Hepatocyte (in vitro differentiated cells): ENCODE data around the gene RBM19. TPM values are rescaled to one million over a fixed set of nuclear protein-coding genes. Genes with fewer than 3 reads are reported as not detected.
"Not testable (repeated sequence)": the region's sequence is repeated elsewhere in the genome, so short reads cannot be mapped to it uniquely, and the experiment has no call there.

ENCODE experiments used
- DNase-seq: peaks from one replicate; pipeline ENCODE4 v3.0.0-alpha.2; 2016; ENCODE audit warnings: low spot score
- H2AFZ ChIP-seq: fragments of 200-600 bp; sonication (generic); 2 replicates; pipeline ENCODE4 v1.6.0; 2016; ENCODE audit warnings: antibody characterized with exemption, mild to moderate bottlenecking
- H3K27ac ChIP-seq: fragments of 200-600 bp; sonication (generic); 2 replicates; pipeline ENCODE4 v1.5.1; 2016; ENCODE audit warnings: mild to moderate bottlenecking
- H3K27me3 ChIP-seq: fragments of 200-600 bp; sonication (generic); 2 replicates; pipeline ENCODE4 v1.6.1; 2016
- H3K36me3 ChIP-seq: fragments of 200-600 bp; sonication (generic); replicated peaks from 2 replicates; pipeline ENCODE4 v1.5.1; 2016; ENCODE audit warnings: low read depth; ENCODE audit not compliant: insufficient read depth
- H3K4me1 ChIP-seq: fragments of 200-600 bp; sonication (generic); 2 replicates; pipeline ENCODE4 v1.5.1; 2016; ENCODE audit warnings: mild to moderate bottlenecking, moderate library complexity; ENCODE audit not compliant: insufficient read depth
- H3K4me2 ChIP-seq: fragments of 200-600 bp; sonication (generic); 2 replicates; pipeline ENCODE4 v1.6.0; 2016
- H3K4me3 ChIP-seq: fragments of 200-600 bp; sonication (generic); 2 replicates; pipeline ENCODE4 v1.5.1; 2016; ENCODE audit warnings: mild to moderate bottlenecking
- H3K79me2 ChIP-seq: fragments of 200-600 bp; sonication (generic); 2 replicates; pipeline ENCODE4 v1.6.0; 2017; ENCODE audit warnings: mild to moderate bottlenecking
- H3K9me2 ChIP-seq: fragments of 200-600 bp; sonication (generic); replicated peaks from 2 replicates; pipeline ENCODE4 v1.6.0; 2017; ENCODE audit warnings: mild to moderate bottlenecking; ENCODE audit not compliant: insufficient read depth
- H3K9me3 ChIP-seq: fragments of 200-600 bp; sonication (generic); 2 replicates; pipeline ENCODE4 v1.5.1; 2016; ENCODE audit warnings: low read depth, mild to moderate bottlenecking
- H4K20me1 ChIP-seq: fragments of 200-600 bp; sonication (generic); 2 replicates; pipeline ENCODE4 v1.6.0; 2016; ENCODE audit warnings: mild to moderate bottlenecking; ENCODE audit not compliant: insufficient read depth, poor library complexity, severe bottlenecking
- EZH2 ChIP-seq: fragments of 200-600 bp; sonication (generic); IDR thresholded peaks from 2 replicates; pipeline ENCODE4 v1.6.1; 2016; ENCODE audit warnings: antibody characterized with exemption, mild to moderate bottlenecking, borderline replicate concordance
- EZH2phosphoT487 ChIP-seq: fragments of 200-600 bp; sonication (generic); IDR thresholded peaks from one replicate; pipeline ENCODE4 v1.6.1; 2018; ENCODE audit warnings: antibody characterized with exemption, mild to moderate bottlenecking, low read depth, moderate library complexity; ENCODE audit not compliant: unreplicated experiment, severe bottlenecking
- WGBS: methylation state at CpG from one replicate; pipeline ENCODE4 v1.1.6; 2016; ENCODE audit warnings: low lambda C conversion rate; ENCODE audit errors: missing lambda C conversion rate; 5-methylcytosine and 5-hydroxymethylcytosine counted together
- polyA plus RNA-seq: library from polyadenylated mRNA; unstranded; fragments of >200 nt; fragmentation: Nextera tagmentation; extraction: Ambion mirVana; gene quantifications from 2 replicates; pipeline ENCODE4 v1.2.1, GENCODE V29; 2016
- total RNA-seq: library from RNA; depleted of rRNA; stranded (reverse); fragments of >200 nt; gene quantifications from 2 replicates; pipeline ENCODE4 v1.2.3, GENCODE V29; 2014
- TF ChIP-seq, protein P1 (sequence below): fragments of 200-600 bp; sonication (generic); IDR thresholded peaks from 2 replicates; pipeline ENCODE4 v1.5.1; 2016; ENCODE audit warnings: antibody characterized with exemption, mild to moderate bottlenecking; ENCODE audit not compliant: poor library complexity

Gene RBM19
- total and polyA plus RNA-seq, 2 experiments from 2014 or later, result 14.5 to 16.8 TPM

- WGBS, result 84% methylated on average over 16 of the region's 16 CpGs
- H4K20me1 ChIP-seq, result no peaks in the 10 kb centered on the region
- H3K36me3 ChIP-seq, result no peaks in the 10 kb centered on the region
- no peaks in the 10 kb centered on the region for H3K9me2 ChIP-seq
- H2AFZ ChIP-seq, result no peak overlapping the region
- H3K27me3 ChIP-seq, result no peaks in the 10 kb centered on the region
- no peaks in the 10 kb centered on the region for H3K9me3 ChIP-seq
- no peak for DNase-seq
- no peak overlapping the region for H3K4me3 ChIP-seq
- H3K4me1 ChIP-seq, result no peaks in the 10 kb centered on the region
- H3K27ac ChIP-seq, result no peak overlapping the region
- H3K4me2 ChIP-seq, result no peak overlapping the region
- TF ChIP-seq, protein P1, sequence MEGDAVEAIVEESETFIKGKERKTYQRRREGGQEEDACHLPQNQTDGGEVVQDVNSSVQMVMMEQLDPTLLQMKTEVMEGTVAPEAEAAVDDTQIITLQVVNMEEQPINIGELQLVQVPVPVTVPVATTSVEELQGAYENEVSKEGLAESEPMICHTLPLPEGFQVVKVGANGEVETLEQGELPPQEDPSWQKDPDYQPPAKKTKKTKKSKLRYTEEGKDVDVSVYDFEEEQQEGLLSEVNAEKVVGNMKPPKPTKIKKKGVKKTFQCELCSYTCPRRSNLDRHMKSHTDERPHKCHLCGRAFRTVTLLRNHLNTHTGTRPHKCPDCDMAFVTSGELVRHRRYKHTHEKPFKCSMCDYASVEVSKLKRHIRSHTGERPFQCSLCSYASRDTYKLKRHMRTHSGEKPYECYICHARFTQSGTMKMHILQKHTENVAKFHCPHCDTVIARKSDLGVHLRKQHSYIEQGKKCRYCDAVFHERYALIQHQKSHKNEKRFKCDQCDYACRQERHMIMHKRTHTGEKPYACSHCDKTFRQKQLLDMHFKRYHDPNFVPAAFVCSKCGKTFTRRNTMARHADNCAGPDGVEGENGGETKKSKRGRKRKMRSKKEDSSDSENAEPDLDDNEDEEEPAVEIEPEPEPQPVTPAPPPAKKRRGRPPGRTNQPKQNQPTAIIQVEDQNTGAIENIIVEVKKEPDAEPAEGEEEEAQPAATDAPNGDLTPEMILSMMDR, result no peak
- TF ChIP-seq EZH2phosphoT487 (no peak), EZH2 (no peak)
- no peaks in the 10 kb centered on the region for H3K79me2 ChIP-seq
Measured at GRCh38 chr12:113816866-113817265, 149.3 kb downstream of the RBM19 start.

DNA sequence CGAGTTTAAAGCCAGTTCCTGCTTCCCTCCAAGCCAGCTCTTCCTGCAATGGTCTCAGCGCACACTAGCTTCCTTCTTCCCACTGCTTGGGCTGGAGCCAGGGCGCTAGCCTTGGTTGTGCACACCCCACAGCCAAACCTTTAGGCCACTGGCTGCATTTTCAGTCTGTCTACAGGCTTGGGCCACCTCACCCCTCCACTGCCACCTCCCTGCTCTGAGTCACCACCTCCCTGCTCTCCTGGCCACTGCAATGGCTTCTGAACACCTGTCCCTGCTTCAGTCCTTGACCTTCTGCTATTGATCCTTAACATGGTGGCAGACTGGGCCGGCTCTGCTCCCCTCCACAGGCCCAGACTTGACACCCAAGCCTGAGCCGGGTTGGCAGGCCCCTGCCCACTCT lies 151.1 kb downstream of the RBM19 start:
- no peak overlapping the region for H2AFZ ChIP-seq
- WGBS, result 91% methylated on average over 5 of the region's 5 CpGs
- H3K9me2 ChIP-seq, result no peaks in the 10 kb centered on the region
- H3K9me3 ChIP-seq, result no peaks in the 10 kb centered on the region
- no peaks in the 10 kb centered on the region for H3K36me3 ChIP-seq
- no peak overlapping the region for H3K4me2 ChIP-seq
- H3K27me3 ChIP-seq, result no peaks in the 10 kb centered on the region
- no peaks in the 10 kb centered on the region for H4K20me1 ChIP-seq
- no peak overlapping the region for H3K4me3 ChIP-seq
- DNase-seq, result no peak
- TF ChIP-seq EZH2 (no peak), EZH2phosphoT487 (no peak)
- TF ChIP-seq, protein P1, result no peak
- no peaks in the 10 kb centered on the region for H3K4me1 ChIP-seq
- no peaks in the 10 kb centered on the region for H3K79me2 ChIP-seq
- H3K27ac ChIP-seq, result no peak overlapping the region

DNA sequence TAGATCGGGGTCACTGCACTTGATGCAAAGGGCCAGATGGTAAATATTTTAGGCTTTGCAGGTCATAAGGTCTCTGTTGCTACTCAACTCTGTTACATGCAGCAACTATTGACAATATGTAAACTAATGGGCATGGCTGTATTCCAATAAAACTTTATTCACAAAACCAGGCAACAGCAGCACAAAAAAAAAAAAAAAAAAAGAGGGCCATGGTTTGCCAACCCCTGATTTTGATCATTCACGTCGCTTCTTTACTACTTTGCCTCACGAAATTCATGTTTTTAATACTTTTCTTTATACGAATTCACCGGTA lies 152.9 kb downstream of the RBM19 start:
- TF ChIP-seq, protein P1, result no peak
- TF ChIP-seq EZH2phosphoT487 (no peak), EZH2 (no peak)
- Histone ChIP-seq H3K4me3 (no peak overlapping the region), H3K9me2 (no peaks in the 10 kb centered on the region), H3K79me2 (no peaks in the 10 kb centered on the region), H3K9me3 (no peaks in the 10 kb centered on the region), H3K27ac (no peak overlapping the region), H3K36me3 (no peaks in the 10 kb centered on the region), H3K27me3 (no peaks in the 10 kb centered on the region), H4K20me1 (no peaks in the 10 kb centered on the region), H3K4me1 (no peaks in the 10 kb centered on the region), H3K4me2 (no peak overlapping the region), H2AFZ (no peak overlapping the region)
- WGBS, result 81% methylated on average over 6 of the region's 6 CpGs
- DNase-seq, result no peak

GRCh38 chr12:113812411-113813228 lies 153.5 kb downstream of the RBM19 start:
- 88% methylated on average over 16 of the region's 16 CpGs for WGBS
- TF ChIP-seq EZH2phosphoT487 (no peak), EZH2 (no peak)
- TF ChIP-seq, protein P1, result no peak
- H3K9me3 ChIP-seq, result no peaks in the 10 kb centered on the region

DNA sequence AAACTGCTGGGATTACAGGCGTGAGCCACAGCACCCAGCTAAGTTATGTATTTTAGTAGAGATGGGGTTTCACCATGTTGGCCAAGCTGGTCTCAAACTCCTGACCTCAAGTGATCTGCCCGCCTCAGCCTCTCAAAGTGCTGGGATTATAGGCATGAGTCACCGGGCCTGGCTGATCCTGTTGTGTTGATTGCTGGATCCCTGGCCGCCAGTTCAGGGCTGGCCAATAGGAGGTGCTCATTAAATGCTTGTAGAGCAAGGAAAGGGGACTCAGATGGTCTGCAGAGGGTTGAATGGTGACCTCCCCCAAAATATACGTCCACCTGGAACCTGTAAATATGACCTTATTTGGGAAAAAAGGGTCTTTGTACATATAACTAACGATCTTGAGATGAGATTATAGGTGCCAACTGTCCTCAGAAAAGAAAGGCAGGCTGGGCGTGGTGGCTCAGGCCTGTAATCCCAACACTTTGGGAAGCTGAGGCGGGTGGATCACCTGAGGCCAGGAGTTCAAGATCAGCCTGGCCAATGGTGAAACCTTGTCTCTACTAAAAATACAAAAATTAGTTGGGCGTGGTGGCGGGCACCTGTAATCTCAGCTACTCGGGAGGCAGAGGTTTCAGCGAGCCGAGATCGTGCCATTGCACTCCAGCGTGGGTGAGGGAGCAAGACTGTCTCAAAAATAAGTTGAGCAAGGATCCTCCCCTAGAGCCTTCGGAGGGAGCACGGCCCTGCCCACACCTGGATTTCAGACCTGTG lies 156.5 kb downstream of the RBM19 start:
- 88% methylated on average over 17 of the region's 17 CpGs for WGBS
- H3K27ac ChIP-seq, H3K36me3 ChIP-seq, H3K4me2 ChIP-seq, H3K9me3 ChIP-seq, H3K79me2 ChIP-seq, H3K4me3 ChIP-seq, H2AFZ ChIP-seq, DNase-seq, H3K27me3 ChIP-seq, H3K4me1 ChIP-seq, H4K20me1 ChIP-seq, H3K9me2 ChIP-seq: not testable (repeated sequence)

More at GRCh38 chr12:113812411-113813228, 153.5 kb downstream of the RBM19 start:
- no peak for DNase-seq
- Histone ChIP-seq H3K36me3 (no peaks in the 10 kb centered on the region), H3K27me3 (no peaks in the 10 kb centered on the region), H3K9me2 (no peaks in the 10 kb centered on the region), H2AFZ (no peak overlapping the region), H4K20me1 (no peaks in the 10 kb centered on the region), H3K79me2 (no peaks in the 10 kb centered on the region), H3K27ac (no peak overlapping the region), H3K4me1 (no peaks in the 10 kb centered on the region), H3K4me2 (no peak overlapping the region), H3K4me3 (no peak overlapping the region)
